A673 (cell line): ENCODE results near the gene IPCEF1. TPM values are rescaled to one million over a fixed set of nuclear protein-coding genes. Genes with fewer than 3 reads are reported as not detected.

Source experiments
- BruUV-seq: library from RNA; stranded (reverse); fragments of 400-500 nt; replicated peaks from 2 replicates; lab custom pipeline; 2021; lab: Mats Ljungman, UMichigan
- CTCF ChIA-PET: fragments of 300-600 bp; sonication (Branson Sonifier 250); formaldehyde crosslinking; loops from one replicate; lab custom pipeline; 2022; ENCODE audit warnings: antibody characterized with exemption; lab: Charles Lee
- POLR2A ChIA-PET: fragments of 300-600 bp; sonication (Branson Sonifier 250); formaldehyde crosslinking; loops from one replicate; lab custom pipeline; 2022; ENCODE audit warnings: antibody characterized with exemption; ENCODE audit not compliant: low non-redundant PET; lab: Charles Lee
- DNase-seq: peaks from one replicate; pipeline ENCODE4 v3.0.0-alpha.2; 2015; ENCODE audit warnings: low spot score
- H3K27ac ChIP-seq: fragments of 200-600 bp; sonication (generic); 2 replicates; pipeline ENCODE4 v1.5.1; 2016; ENCODE audit warnings: mixed run types, low read depth, mild to moderate bottlenecking, mixed read lengths, antibody characterized with exemption, low read length; ENCODE audit not compliant: poor library complexity, severe bottlenecking
- H3K27me3 ChIP-seq: fragments of 200-600 bp; sonication (generic); replicated peaks from 2 replicates; pipeline ENCODE4 v1.6.1; 2017; ENCODE audit warnings: mixed run types, low read depth, mild to moderate bottlenecking, mixed read lengths, antibody characterized with exemption, low read length; ENCODE audit not compliant: insufficient read depth, poor library complexity
- H3K36me3 ChIP-seq: fragments of 200-600 bp; sonication (generic); 2 replicates; pipeline ENCODE4 v1.6.1; 2016; ENCODE audit warnings: mixed run types, mild to moderate bottlenecking, mixed read lengths, antibody characterized with exemption, low read length; ENCODE audit not compliant: insufficient read depth, poor library complexity, severe bottlenecking
- H3K4me1 ChIP-seq: fragments of 200-600 bp; sonication (generic); 2 replicates; pipeline ENCODE4 v1.6.1; 2017; ENCODE audit warnings: mixed run types, mild to moderate bottlenecking, mixed read lengths, antibody characterized with exemption, low read length; ENCODE audit not compliant: insufficient read depth, poor library complexity, severe bottlenecking
- H3K4me3 ChIP-seq: fragments of 200-600 bp; sonication (generic); 2 replicates; pipeline ENCODE4 v1.5.1; 2016; ENCODE audit warnings: low read depth, mixed run types, mild to moderate bottlenecking, mixed read lengths, low read length; ENCODE audit not compliant: poor library complexity, severe bottlenecking
- H3K9me3 ChIP-seq: fragments of 200-600 bp; sonication (generic); 2 replicates; pipeline ENCODE4 v1.6.1; 2016; ENCODE audit warnings: mixed run types, low read depth, mild to moderate bottlenecking, mixed read lengths, antibody characterized with exemption, low read length; ENCODE audit not compliant: poor library complexity, severe bottlenecking
- CTCF ChIP-seq: fragments of 300-800, 200-600 bp; sonication (generic); conservative IDR thresholded peaks from 2 replicates; pipeline ENCODE4 v1.5.1; 2017; ENCODE audit warnings: low read depth, mild to moderate bottlenecking, antibody characterized with exemption, low read length, moderate library complexity, mixed read lengths
- EZH2 ChIP-seq: fragments of 200-600 bp; sonication (generic); IDR thresholded peaks from 2 replicates; pipeline ENCODE4 v1.6.1; 2017; ENCODE audit warnings: borderline replicate concordance, low read depth, mild to moderate bottlenecking, mixed read lengths, antibody characterized with exemption, low read length; ENCODE audit not compliant: poor library complexity, severe bottlenecking
- intact Hi-C: fragments of 100-400 bp; cut with micrococcal nuclease; formaldehyde crosslinking; loops from one replicate; pipeline ENCODE4 v1.10.0; 2022; ENCODE audit not compliant: unreplicated experiment
- total RNA-seq: library from RNA; stranded (reverse); gene quantifications from 2 replicates; pipeline ENCODE4 v1.2.3, GENCODE V29; 2021

IPCEF1 gene
- total RNA-seq, 1 experiment from 2014 or later: 1.4 TPM

- Histone ChIP-seq H3K36me3 (no peaks in the 10 kb centered on the region), H3K9me3 (no peaks in the 10 kb centered on the region), H3K27me3 (no peaks in the 10 kb centered on the region), H3K27ac (no peak overlapping the region), H3K4me3 (no peak overlapping the region), H3K4me1 (peaks cover 9% of the 10 kb centered on the region)
- ChIA-PET CTCF (no interaction called here), POLR2A (no interaction called here)
- BruUV-seq: no TSS peak
- intact Hi-C loops: no loop called here
- no peak for TF ChIP-seq EZH2
- TF ChIP-seq CTCF: no peak
- peak; percentile 49 for DNase-seq
Observed at GRCh38 chr6:154127657-154128056, 228.9 kb downstream of the IPCEF1 start.

GRCh38 chr6:154125421-154125820 lies 231.2 kb downstream of the IPCEF1 start:
- intact Hi-C loops: no loop called here

GRCh38 chr6:154123155-154123956 lies 233.2 kb downstream of the IPCEF1 start:
- Histone ChIP-seq H3K4me3 (no peak overlapping the region), H3K36me3 (no peaks in the 10 kb centered on the region), H3K27me3 (no peaks in the 10 kb centered on the region), H3K9me3 (no peaks in the 10 kb centered on the region), H3K4me1 (peaks cover 5% of the 10 kb centered on the region), H3K27ac (no peak overlapping the region)
- BruUV-seq: no TSS peak
- intact Hi-C loops: no loop called here
- CTCF ChIA-PET: no interaction called here
- POLR2A ChIA-PET: no interaction called here
- TF ChIP-seq EZH2 (no peak), CTCF (no peak)
- no peak for DNase-seq

More at GRCh38 chr6:154125421-154125820, 231.2 kb downstream of the IPCEF1 start:
- Histone ChIP-seq H3K9me3 (no peaks in the 10 kb centered on the region), H3K36me3 (no peaks in the 10 kb centered on the region), H3K4me3 (no peak overlapping the region), H3K27ac (no peak overlapping the region), H3K4me1 (peaks cover 9% of the 10 kb centered on the region), H3K27me3 (no peaks in the 10 kb centered on the region)
- no peak for DNase-seq
- ChIA-PET CTCF (no interaction called here), POLR2A (no interaction called here)
- no TSS peak for BruUV-seq
- TF ChIP-seq CTCF (no peak), EZH2 (no peak)
